ENCODE data around the gene RRP1.

Gene RRP1, protein sequence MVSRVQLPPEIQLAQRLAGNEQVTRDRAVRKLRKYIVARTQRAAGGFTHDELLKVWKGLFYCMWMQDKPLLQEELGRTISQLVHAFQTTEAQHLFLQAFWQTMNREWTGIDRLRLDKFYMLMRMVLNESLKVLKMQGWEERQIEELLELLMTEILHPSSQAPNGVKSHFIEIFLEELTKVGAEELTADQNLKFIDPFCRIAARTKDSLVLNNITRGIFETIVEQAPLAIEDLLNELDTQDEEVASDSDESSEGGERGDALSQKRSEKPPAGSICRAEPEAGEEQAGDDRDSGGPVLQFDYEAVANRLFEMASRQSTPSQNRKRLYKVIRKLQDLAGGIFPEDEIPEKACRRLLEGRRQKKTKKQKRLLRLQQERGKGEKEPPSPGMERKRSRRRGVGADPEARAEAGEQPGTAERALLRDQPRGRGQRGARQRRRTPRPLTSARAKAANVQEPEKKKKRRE

GRCh38 chr21:43789276-43790009, at the start of gene RRP1:
RRP1 (plus strand) TSS chr21:43789577; CDS start chr21:43789630, 53 bp downstream.
- peak; percentile 28 to 95 (median 86) for DNase-seq

GRCh38 chr21:43739621-43740435, 49.5 kb upstream of the RRP1 start:
- DNase-seq: no peak

GRCh38 chr21:43740497-43741156, 48.8 kb upstream of the RRP1 start:
- DNase-seq: peak in 46 of 58 donors; percentile 16 to 87 (median 63)

DNA sequence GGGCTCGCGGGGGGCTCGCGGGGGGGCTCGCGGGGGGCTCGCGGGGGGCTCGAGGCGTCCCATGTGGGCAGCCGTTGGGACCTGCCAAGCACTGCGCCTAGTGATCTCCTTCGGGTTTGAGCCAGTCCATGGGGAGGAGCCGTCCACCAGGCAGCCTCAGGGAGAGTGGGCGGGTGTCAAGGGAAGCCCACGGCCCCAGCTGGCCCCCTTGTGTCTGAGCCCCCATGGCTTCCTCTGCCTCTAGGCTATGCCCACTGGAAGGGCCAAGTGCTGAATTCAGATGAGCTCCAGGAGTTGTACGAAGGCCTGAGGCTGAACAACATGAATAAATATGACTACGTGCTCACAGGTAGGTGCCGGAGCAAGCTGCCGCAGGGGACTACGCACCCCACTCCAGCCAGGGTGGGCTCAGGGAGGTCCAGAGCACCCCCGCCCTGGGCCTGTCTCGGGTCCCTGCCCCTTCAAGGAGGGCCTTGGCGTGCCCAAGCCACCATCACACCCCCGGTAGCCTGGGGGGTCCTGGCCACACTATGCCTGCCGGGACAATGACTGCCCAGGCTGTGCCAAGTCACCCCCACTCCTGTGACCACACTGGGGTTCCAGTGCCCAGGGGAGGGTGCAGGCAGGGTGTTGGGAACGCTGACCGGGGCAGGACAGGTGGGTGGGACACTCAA, 47.8 kb upstream of the RRP1 start:
- peak in 1 of 58 donors; percentile 28 for DNase-seq

GRCh38 chr21:43743947-43744346, 45.4 kb upstream of the RRP1 start:
- DNase-seq: no peak

DNA sequence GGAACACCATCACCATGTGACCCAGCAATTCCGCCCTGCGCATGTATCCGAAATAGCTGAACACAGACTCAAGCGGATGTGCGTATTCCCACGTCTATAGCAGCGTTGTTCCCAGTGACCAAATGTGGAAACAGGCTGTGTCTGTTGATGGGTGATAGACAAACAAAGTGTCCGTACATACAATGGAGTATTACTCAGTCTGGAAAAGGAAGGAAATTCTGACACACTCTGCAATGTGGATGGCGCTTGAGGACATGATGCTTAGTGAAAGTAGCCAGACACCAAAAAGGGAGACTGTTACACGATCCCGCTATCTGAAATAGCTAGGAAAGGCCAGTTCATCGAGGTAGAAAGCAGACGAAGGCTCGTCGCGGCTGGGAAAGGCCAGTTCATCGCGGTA, 44.7 kb upstream of the RRP1 start:
- DNase-seq: no peak

- no peak for DNase-seq
Observed at GRCh38 chr21:43745772-43746517, 43.4 kb upstream of the RRP1 start.

- DNase-seq: no peak
Observed at GRCh38 chr21:43748622-43749021, 40.8 kb upstream of the RRP1 start.

DNA sequence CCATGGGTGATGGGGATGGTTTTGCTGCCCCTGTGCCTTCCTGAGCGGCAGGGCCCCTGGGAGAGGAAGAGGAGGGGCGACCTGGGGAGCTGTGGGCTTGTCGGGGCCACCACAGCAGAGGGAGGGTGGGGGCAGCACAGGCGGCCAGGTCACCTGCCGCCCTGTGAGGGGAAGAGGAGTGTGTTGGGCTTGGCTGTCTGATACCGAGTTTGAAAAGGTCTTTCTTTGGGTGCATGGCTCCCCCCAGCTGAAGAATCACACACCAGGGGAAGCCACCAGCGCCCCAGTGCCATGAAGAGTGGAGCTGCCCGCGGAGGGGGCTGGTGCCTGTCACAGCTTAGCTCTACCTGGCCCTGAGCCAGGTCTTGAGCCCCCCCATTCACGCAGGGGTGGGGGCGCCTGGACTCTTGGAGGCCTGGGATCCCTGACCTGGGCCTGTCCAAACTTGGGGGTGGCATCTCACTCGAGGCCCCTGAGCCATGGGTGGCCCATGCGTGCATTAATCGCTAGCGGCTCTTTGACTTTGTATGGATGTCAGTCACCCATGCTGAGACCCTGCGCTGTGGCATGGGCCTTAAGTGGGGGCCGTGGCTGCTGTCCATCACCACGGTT, 39.6 kb upstream of the RRP1 start:
- DNase-seq: no peak

- DNase-seq: no peak
Observed at GRCh38 chr21:43750339-43751033, 38.9 kb upstream of the RRP1 start.

DNA sequence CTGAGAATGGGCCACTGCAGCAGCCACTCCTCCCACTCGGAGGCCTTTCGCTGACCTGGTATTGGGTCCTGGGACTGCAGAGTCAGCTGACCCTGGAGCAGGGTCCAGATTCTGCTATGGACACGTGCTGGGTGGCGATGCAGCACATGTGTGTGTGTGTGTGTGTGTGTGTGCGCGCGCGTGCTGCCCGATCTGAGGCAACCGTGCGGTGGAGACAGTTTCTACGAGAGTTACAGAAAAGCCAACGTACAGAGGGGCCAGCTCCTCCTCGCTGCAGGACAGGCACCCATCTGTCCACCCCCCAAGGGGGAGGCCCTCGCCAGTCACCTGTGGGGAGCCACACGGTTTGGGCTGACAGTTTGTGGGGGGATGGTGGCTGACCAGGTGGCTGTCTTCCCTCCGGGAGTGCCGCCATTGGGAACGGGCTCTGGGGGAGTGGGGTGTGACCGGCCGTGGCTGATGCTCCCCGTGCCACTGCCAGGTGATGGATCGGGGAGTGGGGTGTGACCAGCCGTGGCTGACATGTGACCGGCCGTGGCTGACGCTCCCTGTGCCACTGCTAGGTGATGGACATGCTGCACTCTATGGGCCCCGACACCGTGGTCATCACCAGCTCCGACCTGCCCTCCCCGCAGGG, 37.3 kb upstream of the RRP1 start:
- no peak for DNase-seq

- no peak for DNase-seq
Observed at GRCh38 chr21:43752758-43753438, 36.5 kb upstream of the RRP1 start.

GRCh38 chr21:43753439-43753799, 36.0 kb upstream of the RRP1 start:
- DNase-seq: no peak

GRCh38 chr21:43754948-43755781, 34.2 kb upstream of the RRP1 start:
- peak in 7 of 58 donors; percentile 10 to 54 (median 35) for DNase-seq

DNA sequence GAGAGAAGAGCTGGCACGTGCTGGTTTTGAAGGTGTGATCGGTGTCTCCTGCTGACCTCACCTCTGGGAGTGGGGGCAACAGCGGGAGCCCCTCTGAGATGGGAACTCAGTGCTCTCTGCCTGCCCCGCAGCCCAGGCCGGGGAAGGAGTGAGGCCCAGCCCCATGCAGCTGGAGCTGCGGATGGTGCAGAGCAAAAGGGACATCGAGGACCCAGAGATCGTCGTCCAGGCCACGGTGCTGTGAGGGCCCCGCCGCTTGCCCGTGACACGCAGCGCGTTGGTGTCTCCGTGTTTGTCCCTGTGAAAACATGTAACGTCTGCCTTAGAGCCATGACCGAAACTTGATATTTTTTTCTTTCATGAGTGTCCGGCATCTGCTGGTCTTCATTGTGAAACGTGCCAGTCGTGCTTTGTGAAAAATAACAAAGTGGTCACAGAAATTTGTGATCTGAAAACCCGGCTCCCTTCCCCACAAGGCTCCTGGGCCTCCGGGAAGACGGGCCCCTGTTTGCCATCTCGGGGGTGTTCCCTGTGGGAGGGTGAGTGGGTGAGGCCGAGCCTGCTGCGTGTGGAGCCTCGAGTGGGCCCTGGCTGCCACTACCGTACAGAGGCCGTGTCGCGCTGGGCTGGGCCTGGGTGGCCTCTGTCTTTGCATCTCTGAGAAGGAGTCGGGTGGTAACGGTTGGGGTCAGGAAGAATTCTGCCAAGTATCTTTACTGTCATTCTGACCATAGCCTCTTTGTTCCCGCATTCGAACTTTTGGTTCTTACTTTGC, 33.4 kb upstream of the RRP1 start:
- DNase-seq: no peak

DNA sequence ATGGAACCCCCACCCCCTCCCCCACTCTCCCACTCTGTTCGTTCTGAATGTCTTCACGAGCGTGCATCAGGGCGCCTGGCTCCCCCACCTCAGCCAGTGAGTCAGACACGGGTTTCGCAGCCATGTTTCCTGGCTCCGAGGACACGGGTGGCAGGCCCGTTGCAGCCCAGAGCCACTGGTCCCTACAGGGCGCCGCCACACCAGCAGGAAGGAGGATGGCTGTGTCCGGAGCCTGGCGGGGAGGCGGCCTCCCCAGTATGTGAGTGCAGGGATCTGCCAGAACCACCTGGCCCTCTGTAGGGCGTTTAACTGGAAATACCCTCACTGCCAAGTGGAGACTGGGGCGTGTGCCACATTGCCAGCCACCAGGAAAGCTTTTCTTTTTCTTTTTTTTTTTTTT, 31.8 kb upstream of the RRP1 start:
- peak in 4 of 58 donors; percentile 24 to 39 (median 32) for DNase-seq
